ENCODE results near the gene CWH43.

GRCh38 chr4:48945981-48946380 lies 40.1 kb upstream of the CWH43 start:
- TF ChIP-seq POLR2A (IDR thresholded peaks at IDR 0.05) (no peak), CTCF (IDR thresholded peaks at IDR 0.05) (no peak)

Data from breast epithelium (tissue), 3 donors.